Measurements from ENCODE around the gene LIN37. TPM values are rescaled to one million over a fixed set of nuclear protein-coding genes. Genes with fewer than 3 reads are reported as not detected.

LIN37 gene
- total and polyA plus RNA-seq, 9 of the 15 experiments (the other 6 are each of a cell fraction or from before 2014, with no cell fraction given), result 1.2 to 12.5 (median 8.6) TPM

GRCh38 chr19:35740423-35741202, 7.8 kb upstream of the LIN37 start (continued):
- no peak for TF ChIP-seq SETDB1 (IDR thresholded peaks at IDR 0.05; ENCODE audit: low read length)
- no peak for TF ChIP-seq DIDO1 (tag; IDR thresholded peaks at IDR 0.05; ENCODE audit: low read depth)
- TF ChIP-seq NR1H2 (CRISPR knock-in tag; IDR thresholded peaks at IDR 0.05), result no peak
- TF ChIP-seq ZNF57 (CRISPR knock-in tag; IDR thresholded peaks at IDR 0.05), result no peak
- peak; percentile 85 for TF ChIP-seq ZFX (CRISPR knock-in tag; IDR thresholded peaks at IDR 0.05)
- TF ChIP-seq ZC3H11A (IDR thresholded peaks at IDR 0.05; ENCODE audit: low read depth, low read length), result no peak
- no peak for TF ChIP-seq IRF1 (CRISPR knock-in tag; IDR thresholded peaks at IDR 0.05; ENCODE audit: borderline replicate concordance)
- no peak for TF ChIP-seq RBM22 (IDR thresholded peaks at IDR 0.05; ENCODE audit: low read depth, low read length, poor library complexity, severe bottlenecking)
- no peak for TF ChIP-seq BCLAF1 (IDR thresholded peaks at IDR 0.05; ENCODE audit: borderline replicate concordance in 1 of 2, control insufficient read depth in 1 of 2, low read depth in 2 of 2, low read length in 1 of 2)
- peak; percentile 97 for TF ChIP-seq CEBPB (tag; IDR thresholded peaks at IDR 0.05)
- TF ChIP-seq NRF1 (conservative IDR thresholded peaks at IDR 0.05 in 1 of 2, IDR thresholded peaks at IDR 0.05 in 1 of 2), result peak; percentile 95
- no peak for TF ChIP-seq ZNF77 (CRISPR knock-in tag; IDR thresholded peaks at IDR 0.05)
- TF ChIP-seq RAD51 (IDR thresholded peaks at IDR 0.05; ENCODE audit: borderline replicate concordance, low read depth), result no peak
- TF ChIP-seq PREB (CRISPR knock-in tag; IDR thresholded peaks at IDR 0.05), result no peak
- no peak for TF ChIP-seq MAFF (IDR thresholded peaks at IDR 0.05; ENCODE audit: low read length)
- peak; percentile 34; the same call in 1 of the 2 replicates for TF ChIP-seq AFF4 (CRISPR knock-in tag; IDR thresholded peaks at IDR 0.05)
- no peak for TF ChIP-seq THRB (CRISPR knock-in tag; conservative IDR thresholded peaks at IDR 0.05)

Data from K562 (cell line).